ENCODE results near the gene RGS5.
"Not testable (repeated sequence)": the region's sequence is repeated elsewhere in the genome, so short reads cannot be mapped to it uniquely, and the experiment has no call there.

RGS5 gene

DNA sequence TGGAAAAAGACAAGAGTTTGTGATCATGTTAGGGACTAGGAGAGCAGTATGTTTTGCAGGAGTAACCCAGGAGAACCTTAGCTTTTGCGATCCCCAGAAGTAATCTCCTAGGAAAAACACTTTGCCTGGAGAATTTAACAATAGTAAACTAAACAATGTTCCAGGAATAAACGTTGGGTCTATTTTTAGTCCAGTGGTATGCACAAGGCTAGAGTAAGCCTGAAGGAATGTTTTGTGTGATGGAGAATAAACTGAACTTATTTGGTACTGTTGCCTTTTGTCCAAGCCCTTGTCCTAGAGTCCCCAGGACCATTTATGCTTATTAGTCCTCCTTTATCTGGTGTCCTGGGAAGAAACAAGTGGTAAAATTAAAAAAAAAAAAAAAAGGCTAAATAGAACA lies 28.7 kb upstream of the RGS5 start (continued):
- TF ChIP-seq, protein P1, sequence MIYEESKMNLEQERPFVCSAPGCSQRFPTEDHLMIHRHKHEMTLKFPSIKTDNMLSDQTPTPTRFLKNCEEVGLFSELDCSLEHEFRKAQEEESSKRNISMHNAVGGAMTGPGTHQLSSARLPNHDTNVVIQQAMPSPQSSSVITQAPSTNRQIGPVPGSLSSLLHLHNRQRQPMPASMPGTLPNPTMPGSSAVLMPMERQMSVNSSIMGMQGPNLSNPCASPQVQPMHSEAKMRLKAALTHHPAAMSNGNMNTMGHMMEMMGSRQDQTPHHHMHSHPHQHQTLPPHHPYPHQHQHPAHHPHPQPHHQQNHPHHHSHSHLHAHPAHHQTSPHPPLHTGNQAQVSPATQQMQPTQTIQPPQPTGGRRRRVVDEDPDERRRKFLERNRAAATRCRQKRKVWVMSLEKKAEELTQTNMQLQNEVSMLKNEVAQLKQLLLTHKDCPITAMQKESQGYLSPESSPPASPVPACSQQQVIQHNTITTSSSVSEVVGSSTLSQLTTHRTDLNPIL (CRISPR knock-in tag; IDR thresholded peaks at IDR 0.05; ENCODE audit: low read depth), result no peak
- no peak for TF ChIP-seq CSDC2 (CRISPR knock-in tag; IDR thresholded peaks at IDR 0.05)
- no peak for TF ChIP-seq ESRRG (CRISPR knock-in tag; IDR thresholded peaks at IDR 0.05)

DNA sequence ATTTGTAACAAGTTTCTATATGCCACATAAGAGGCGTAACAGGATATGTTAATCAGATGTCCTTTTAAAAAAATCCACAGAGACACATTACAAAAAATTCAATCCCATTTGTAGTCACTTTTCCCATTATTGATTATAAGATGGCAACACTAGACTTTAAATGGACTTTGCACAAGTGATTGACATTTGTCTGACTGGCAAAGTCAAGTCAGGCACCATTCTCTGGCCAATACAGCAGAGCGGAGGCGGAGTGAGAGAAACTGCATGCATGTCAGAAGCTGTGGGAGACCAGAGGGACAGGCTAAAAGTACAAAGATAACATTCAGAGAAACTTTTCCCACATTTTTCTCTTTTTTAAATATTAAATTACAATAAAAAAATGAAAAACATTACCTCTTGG lies 28.1 kb upstream of the RGS5 start:
- TF ChIP-seq, protein P2, sequence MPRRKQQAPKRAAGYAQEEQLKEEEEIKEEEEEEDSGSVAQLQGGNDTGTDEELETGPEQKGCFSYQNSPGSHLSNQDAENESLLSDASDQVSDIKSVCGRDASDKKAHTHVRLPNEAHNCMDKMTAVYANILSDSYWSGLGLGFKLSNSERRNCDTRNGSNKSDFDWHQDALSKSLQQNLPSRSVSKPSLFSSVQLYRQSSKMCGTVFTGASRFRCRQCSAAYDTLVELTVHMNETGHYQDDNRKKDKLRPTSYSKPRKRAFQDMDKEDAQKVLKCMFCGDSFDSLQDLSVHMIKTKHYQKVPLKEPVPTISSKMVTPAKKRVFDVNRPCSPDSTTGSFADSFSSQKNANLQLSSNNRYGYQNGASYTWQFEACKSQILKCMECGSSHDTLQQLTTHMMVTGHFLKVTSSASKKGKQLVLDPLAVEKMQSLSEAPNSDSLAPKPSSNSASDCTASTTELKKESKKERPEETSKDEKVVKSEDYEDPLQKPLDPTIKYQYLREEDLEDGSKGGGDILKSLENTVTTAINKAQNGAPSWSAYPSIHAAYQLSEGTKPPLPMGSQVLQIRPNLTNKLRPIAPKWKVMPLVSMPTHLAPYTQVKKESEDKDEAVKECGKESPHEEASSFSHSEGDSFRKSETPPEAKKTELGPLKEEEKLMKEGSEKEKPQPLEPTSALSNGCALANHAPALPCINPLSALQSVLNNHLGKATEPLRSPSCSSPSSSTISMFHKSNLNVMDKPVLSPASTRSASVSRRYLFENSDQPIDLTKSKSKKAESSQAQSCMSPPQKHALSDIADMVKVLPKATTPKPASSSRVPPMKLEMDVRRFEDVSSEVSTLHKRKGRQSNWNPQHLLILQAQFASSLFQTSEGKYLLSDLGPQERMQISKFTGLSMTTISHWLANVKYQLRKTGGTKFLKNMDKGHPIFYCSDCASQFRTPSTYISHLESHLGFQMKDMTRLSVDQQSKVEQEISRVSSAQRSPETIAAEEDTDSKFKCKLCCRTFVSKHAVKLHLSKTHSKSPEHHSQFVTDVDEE (CRISPR knock-in tag; IDR thresholded peaks at IDR 0.05), result no peak
- TF ChIP-seq GLIS3 (CRISPR knock-in tag; IDR thresholded peaks at IDR 0.05), result no peak
- TF ChIP-seq ZNF8 (CRISPR knock-in tag; IDR thresholded peaks at IDR 0.05), result no peak
- TF ChIP-seq, protein P3, sequence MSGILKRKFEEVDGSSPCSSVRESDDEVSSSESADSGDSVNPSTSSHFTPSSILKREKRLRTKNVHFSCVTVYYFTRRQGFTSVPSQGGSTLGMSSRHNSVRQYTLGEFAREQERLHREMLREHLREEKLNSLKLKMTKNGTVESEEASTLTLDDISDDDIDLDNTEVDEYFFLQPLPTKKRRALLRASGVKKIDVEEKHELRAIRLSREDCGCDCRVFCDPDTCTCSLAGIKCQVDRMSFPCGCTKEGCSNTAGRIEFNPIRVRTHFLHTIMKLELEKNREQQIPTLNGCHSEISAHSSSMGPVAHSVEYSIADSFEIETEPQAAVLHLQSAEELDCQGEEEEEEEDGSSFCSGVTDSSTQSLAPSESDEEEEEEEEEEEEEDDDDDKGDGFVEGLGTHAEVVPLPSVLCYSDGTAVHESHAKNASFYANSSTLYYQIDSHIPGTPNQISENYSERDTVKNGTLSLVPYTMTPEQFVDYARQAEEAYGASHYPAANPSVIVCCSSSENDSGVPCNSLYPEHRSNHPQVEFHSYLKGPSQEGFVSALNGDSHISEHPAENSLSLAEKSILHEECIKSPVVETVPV (CRISPR knock-in tag; IDR thresholded peaks at IDR 0.05), result no peak
- no peak for TF ChIP-seq ZNF565 (CRISPR knock-in tag; conservative IDR thresholded peaks at IDR 0.05; ENCODE audit: low read depth)
- TF ChIP-seq, protein P4, sequence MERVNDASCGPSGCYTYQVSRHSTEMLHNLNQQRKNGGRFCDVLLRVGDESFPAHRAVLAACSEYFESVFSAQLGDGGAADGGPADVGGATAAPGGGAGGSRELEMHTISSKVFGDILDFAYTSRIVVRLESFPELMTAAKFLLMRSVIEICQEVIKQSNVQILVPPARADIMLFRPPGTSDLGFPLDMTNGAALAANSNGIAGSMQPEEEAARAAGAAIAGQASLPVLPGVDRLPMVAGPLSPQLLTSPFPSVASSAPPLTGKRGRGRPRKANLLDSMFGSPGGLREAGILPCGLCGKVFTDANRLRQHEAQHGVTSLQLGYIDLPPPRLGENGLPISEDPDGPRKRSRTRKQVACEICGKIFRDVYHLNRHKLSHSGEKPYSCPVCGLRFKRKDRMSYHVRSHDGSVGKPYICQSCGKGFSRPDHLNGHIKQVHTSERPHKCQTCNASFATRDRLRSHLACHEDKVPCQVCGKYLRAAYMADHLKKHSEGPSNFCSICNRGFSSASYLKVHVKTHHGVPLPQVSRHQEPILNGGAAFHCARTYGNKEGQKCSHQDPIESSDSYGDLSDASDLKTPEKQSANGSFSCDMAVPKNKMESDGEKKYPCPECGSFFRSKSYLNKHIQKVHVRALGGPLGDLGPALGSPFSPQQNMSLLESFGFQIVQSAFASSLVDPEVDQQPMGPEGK (CRISPR knock-in tag; IDR thresholded peaks at IDR 0.05; ENCODE audit: borderline replicate concordance), result no peak
- TF ChIP-seq, protein P1 (CRISPR knock-in tag; IDR thresholded peaks at IDR 0.05; ENCODE audit: low read depth), result no peak
- no peak for TF ChIP-seq BACH2 (CRISPR knock-in tag; IDR thresholded peaks at IDR 0.05; ENCODE audit: borderline replicate concordance)
- no peak for TF ChIP-seq SNAI2 (CRISPR knock-in tag; IDR thresholded peaks at IDR 0.05)
- no peak for TF ChIP-seq ARNTL (CRISPR knock-in tag; IDR thresholded peaks at IDR 0.05; ENCODE audit: borderline replicate concordance, low read depth)
- no peak for TF ChIP-seq OSR1 (CRISPR knock-in tag; IDR thresholded peaks at IDR 0.05)
- peak; percentile 10; the same call in 1 of the 3 replicates for ATAC-seq

GRCh38 chr1:163228271-163228670 lies 25.6 kb upstream of the RGS5 start:
- not testable (repeated sequence) for ATAC-seq

GRCh38 chr1:163227126-163227525 lies 24.4 kb upstream of the RGS5 start:
- ATAC-seq, result no peak
- TF ChIP-seq OSR1 (CRISPR knock-in tag; IDR thresholded peaks at IDR 0.05), result no peak
- no peak for TF ChIP-seq ZNF565 (CRISPR knock-in tag; conservative IDR thresholded peaks at IDR 0.05; ENCODE audit: low read depth)
- TF ChIP-seq, protein P2 (CRISPR knock-in tag; IDR thresholded peaks at IDR 0.05), result no peak
- TF ChIP-seq, protein P4 (CRISPR knock-in tag; IDR thresholded peaks at IDR 0.05; ENCODE audit: borderline replicate concordance), result no peak
- TF ChIP-seq TCF4 (CRISPR knock-in tag; IDR thresholded peaks at IDR 0.05; ENCODE audit: borderline replicate concordance), result no peak
- TF ChIP-seq, protein P5, sequence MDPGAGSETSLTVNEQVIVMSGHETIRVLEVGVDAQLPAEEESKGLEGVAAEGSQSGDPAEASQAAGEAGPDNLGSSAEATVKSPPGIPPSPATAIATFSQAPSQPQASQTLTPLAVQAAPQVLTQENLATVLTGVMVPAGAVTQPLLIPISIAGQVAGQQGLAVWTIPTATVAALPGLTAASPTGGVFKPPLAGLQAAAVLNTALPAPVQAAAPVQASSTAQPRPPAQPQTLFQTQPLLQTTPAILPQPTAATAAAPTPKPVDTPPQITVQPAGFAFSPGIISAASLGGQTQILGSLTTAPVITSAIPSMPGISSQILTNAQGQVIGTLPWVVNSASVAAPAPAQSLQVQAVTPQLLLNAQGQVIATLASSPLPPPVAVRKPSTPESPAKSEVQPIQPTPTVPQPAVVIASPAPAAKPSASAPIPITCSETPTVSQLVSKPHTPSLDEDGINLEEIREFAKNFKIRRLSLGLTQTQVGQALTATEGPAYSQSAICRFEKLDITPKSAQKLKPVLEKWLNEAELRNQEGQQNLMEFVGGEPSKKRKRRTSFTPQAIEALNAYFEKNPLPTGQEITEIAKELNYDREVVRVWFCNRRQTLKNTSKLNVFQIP (CRISPR knock-in tag; IDR thresholded peaks at IDR 0.05; ENCODE audit: borderline replicate concordance, low read depth), result no peak
- TF ChIP-seq ZFP30 (CRISPR knock-in tag; IDR thresholded peaks at IDR 0.05), result no peak
- no peak for TF ChIP-seq CSDC2 (CRISPR knock-in tag; IDR thresholded peaks at IDR 0.05)
- no peak for TF ChIP-seq ZNF8 (CRISPR knock-in tag; IDR thresholded peaks at IDR 0.05)

Measured in SK-N-SH treated with all-trans-retinoic acid at 6 μM for 48 hours (cell line).